Measurements from ENCODE around the gene PKD1L1. TPM values are rescaled to one million over a fixed set of nuclear protein-coding genes. Genes with fewer than 3 reads are reported as not detected.

The PKD1L1 gene
- total and polyA plus RNA-seq, 2 experiments from 2014 or later, result 0.15 to 0.54 TPM

DNA sequence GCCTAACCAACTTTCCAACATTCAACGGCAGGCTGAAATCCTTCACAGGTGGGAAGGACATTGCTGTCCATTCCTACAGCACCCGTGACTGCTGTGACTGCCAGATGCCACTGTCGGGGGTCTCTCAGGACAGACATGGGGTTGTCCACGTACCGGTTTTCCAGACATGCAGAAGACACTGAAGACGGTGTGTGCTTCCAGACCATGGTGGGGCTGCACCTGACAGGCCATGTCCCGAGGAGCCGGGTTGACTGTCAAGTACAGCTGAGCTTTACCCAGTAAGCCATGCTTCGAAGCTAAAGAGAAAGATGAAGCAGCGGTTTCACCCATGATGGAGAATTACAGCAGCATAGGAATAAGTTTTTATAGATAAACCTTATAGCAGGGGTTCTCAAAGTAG, 70.9 kb downstream of the PKD1L1 start:
- H3K4me1 ChIP-seq (ENCODE audit: low read depth), result peaks cover 5% of the 10 kb centered on the region
- no peak for DNase-seq (ENCODE audit: low read depth in 1 of 2, low spot score in 1 of 2)
- no peak overlapping the region for H3K4me3 ChIP-seq
- H3K9me3 ChIP-seq (ENCODE audit: low read depth), result no peaks in the 10 kb centered on the region
- TF ChIP-seq, protein P1, sequence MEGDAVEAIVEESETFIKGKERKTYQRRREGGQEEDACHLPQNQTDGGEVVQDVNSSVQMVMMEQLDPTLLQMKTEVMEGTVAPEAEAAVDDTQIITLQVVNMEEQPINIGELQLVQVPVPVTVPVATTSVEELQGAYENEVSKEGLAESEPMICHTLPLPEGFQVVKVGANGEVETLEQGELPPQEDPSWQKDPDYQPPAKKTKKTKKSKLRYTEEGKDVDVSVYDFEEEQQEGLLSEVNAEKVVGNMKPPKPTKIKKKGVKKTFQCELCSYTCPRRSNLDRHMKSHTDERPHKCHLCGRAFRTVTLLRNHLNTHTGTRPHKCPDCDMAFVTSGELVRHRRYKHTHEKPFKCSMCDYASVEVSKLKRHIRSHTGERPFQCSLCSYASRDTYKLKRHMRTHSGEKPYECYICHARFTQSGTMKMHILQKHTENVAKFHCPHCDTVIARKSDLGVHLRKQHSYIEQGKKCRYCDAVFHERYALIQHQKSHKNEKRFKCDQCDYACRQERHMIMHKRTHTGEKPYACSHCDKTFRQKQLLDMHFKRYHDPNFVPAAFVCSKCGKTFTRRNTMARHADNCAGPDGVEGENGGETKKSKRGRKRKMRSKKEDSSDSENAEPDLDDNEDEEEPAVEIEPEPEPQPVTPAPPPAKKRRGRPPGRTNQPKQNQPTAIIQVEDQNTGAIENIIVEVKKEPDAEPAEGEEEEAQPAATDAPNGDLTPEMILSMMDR (IDR thresholded peaks at IDR 0.05; ENCODE audit: low read depth, low read length), result no peak
- H3K27me3 ChIP-seq, result no peaks in the 10 kb centered on the region
- H3K27ac ChIP-seq, result no peak overlapping the region
- no peaks in the 10 kb centered on the region for H3K36me3 ChIP-seq

DNA sequence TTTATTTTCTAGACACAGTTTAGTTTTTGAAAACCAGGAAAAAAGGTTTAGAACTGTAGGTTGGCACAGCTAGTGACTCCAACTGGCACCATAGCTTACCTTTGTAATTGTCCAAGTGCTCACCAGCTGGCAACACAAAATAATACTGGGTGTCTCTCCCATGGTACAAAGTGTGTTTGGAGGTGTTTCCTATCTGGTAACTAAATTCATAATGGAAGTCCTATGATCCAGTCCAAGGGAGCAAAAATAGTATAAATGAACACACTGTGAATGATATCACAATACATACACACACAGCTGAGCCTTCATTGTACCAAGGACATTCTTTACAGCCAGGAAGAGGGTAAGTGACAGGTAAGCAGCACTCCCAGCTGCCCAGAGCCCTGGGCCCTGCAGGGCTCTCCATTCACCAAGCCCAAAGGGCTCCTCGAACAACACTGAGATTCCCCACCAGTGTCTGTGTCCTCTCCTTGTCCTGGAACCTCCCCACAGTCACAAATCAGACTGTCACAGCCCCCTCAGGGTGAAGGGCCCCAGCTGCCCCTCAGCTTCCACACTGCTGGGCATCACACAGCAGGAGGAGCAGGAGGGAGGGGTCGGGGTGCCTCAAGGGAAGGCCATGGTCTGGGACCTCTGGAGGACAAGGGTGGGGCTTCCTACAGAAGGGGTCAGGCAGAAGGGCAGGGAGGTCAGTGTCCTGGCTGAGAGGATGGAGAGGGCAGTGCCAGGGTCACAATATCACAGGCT, 72.1 kb downstream of the PKD1L1 start:
- Histone ChIP-seq H3K36me3 (no peaks in the 10 kb centered on the region), H3K27ac (no peak overlapping the region), H3K4me3 (no peak overlapping the region), H3K9me3 (ENCODE audit: low read depth) (no peaks in the 10 kb centered on the region), H3K4me1 (ENCODE audit: low read depth) (peaks cover 5% of the 10 kb centered on the region), H3K27me3 (no peaks in the 10 kb centered on the region)
- TF ChIP-seq, protein P1 (IDR thresholded peaks at IDR 0.05; ENCODE audit: low read depth, low read length), result no peak
- DNase-seq (ENCODE audit: low read depth in 1 of 2, low spot score in 1 of 2), result no peak

DNA sequence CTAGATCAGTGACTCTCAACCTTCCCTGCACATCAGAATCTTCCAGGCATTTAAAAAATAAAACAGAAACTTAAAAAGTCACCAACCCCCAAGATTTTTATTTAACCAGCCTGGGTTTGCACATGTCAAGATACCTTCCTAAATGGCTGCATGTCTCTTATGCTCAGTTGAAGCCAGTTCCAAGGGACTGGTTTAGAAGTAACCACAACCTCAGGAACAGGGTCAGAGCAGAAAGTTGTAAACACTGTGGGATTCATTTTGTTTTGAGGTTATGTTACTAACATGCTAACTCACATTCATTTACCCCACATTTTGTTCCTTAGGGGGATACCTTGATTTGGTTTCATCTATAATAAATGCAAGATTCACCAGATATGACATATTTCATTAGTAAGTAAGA, 72.9 kb downstream of the PKD1L1 start:
- H3K27me3 ChIP-seq, result no peaks in the 10 kb centered on the region
- H3K36me3 ChIP-seq, result no peaks in the 10 kb centered on the region
- H3K9me3 ChIP-seq (ENCODE audit: low read depth), result no peaks in the 10 kb centered on the region
- no peak overlapping the region for H3K27ac ChIP-seq
- peaks cover 5% of the 10 kb centered on the region for H3K4me1 ChIP-seq (ENCODE audit: low read depth)
- DNase-seq (ENCODE audit: low read depth in 1 of 2, low spot score in 1 of 2), result no peak
- TF ChIP-seq, protein P1 (IDR thresholded peaks at IDR 0.05; ENCODE audit: low read depth, low read length), result no peak
- no peak overlapping the region for H3K4me3 ChIP-seq

DNA sequence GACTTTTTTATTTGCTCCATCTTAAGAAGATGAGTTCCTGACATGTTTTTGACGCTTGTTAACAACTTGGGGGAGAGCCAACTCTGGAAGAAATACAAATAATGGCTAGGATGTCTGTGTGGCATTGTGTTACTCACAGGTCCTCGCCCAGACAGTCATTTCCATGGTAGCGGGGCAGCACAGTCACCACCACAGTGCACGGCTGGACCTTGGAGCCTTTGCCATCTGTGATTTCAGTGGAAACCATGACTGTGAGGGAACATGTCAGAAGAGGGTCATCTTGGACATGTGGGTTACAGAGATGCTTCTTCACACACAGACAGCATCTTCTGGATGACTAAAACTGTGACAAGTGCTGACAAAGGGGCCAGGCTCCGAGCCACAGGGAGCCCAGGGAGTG, 74.5 kb downstream of the PKD1L1 start:
- Histone ChIP-seq H3K9me3 (ENCODE audit: low read depth) (no peaks in the 10 kb centered on the region), H3K27ac (no peak overlapping the region), H3K27me3 (no peaks in the 10 kb centered on the region), H3K4me1 (ENCODE audit: low read depth) (peaks cover 5% of the 10 kb centered on the region), H3K4me3 (no peak overlapping the region), H3K36me3 (no peaks in the 10 kb centered on the region)
- DNase-seq (ENCODE audit: low read depth in 1 of 2, low spot score in 1 of 2), result no peak
- TF ChIP-seq, protein P1 (IDR thresholded peaks at IDR 0.05; ENCODE audit: low read depth, low read length), result no peak

DNA sequence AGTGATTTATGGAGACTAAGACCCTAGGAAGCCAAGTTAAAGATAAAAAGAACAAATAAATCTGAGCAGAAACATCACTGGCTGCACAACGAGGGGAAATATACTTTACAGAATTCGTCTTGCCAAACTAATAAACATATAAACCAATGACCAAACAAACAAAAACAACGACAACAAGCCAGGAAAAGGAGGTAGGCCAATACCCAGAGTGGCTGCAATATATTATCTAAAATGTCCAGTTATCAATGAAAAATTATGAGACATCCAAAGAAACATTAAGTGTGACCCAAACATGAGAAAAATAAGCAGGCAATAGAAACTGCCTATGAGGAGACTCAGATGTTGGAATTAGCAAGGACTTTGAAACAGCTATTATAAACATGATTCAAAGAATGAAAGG, 81.0 kb downstream of the PKD1L1 start:
- TF ChIP-seq, protein P1 (IDR thresholded peaks at IDR 0.05; ENCODE audit: low read depth, low read length), result no peak
- Histone ChIP-seq H3K27ac (no peak overlapping the region), H3K9me3 (ENCODE audit: low read depth) (no peaks in the 10 kb centered on the region), H3K36me3 (no peaks in the 10 kb centered on the region), H3K27me3 (no peaks in the 10 kb centered on the region), H3K4me1 (ENCODE audit: low read depth) (no peaks in the 10 kb centered on the region), H3K4me3 (no peak overlapping the region)
- no peak for DNase-seq (ENCODE audit: low read depth in 1 of 2, low spot score in 1 of 2)
